Liver (tissue), 9 donors: ENCODE data around the gene GNG4. TPM values are rescaled to one million over a fixed set of nuclear protein-coding genes. Genes with fewer than 3 reads are reported as not detected.

Experiments used
- DNase-seq: peaks from one replicate; pipeline ENCODE4 v3.0.0-alpha.2; 2017; ENCODE audit warnings: low spot score
- H3K27ac ChIP-seq, 2 donors: one replicate each; pipeline ENCODE4 v1.7.0; 2013; ENCODE audit warnings: inconsistent platforms in 2 of 2, low read length in 2 of 2, control low read depth in 1 of 2, low read depth in 1 of 2, mild to moderate bottlenecking in 1 of 2
- H3K27me3 ChIP-seq, 4 donors: one replicate each; pipeline versions ENCODE4 v1.6.1 to v1.7.0; 2013; ENCODE audit warnings: low read length in 3 of 4, inconsistent platforms in 1 of 4, mild to moderate bottlenecking in 1 of 4, moderate library complexity in 1 of 4; ENCODE audit not compliant: control insufficient read depth in 4 of 4, insufficient read depth in 4 of 4
- H3K36me3 ChIP-seq, 4 donors: one replicate each; pipeline versions ENCODE4 v1.6.1 to v1.7.0; 2013; ENCODE audit warnings: low read length in 3 of 4, mild to moderate bottlenecking in 3 of 4, low read depth in 1 of 4, moderate library complexity in 1 of 4; ENCODE audit not compliant: control insufficient read depth in 4 of 4, insufficient read depth in 3 of 4
- H3K4me1 ChIP-seq, 4 donors: one replicate each; pipeline versions ENCODE4 v1.6.1 to v1.7.0; 2013; ENCODE audit warnings: low read length in 3 of 4, mild to moderate bottlenecking in 3 of 4, moderate library complexity in 1 of 4; ENCODE audit not compliant: control insufficient read depth in 4 of 4, insufficient read depth in 4 of 4
- H3K4me3 ChIP-seq, 3 donors: one replicate each; pipeline versions ENCODE4 v1.6.1 to v1.7.0; 2013; ENCODE audit warnings: low read length in 3 of 3, control low read depth in 1 of 3, low read depth in 1 of 3, mild to moderate bottlenecking in 1 of 3
- H3K9ac ChIP-seq, 2 donors: one replicate each; pipeline ENCODE4 v1.7.0; 2013; ENCODE audit warnings: low read length in 2 of 2, mild to moderate bottlenecking in 2 of 2, moderate library complexity in 2 of 2, control low read depth in 1 of 2, low read depth in 1 of 2
- H3K9me3 ChIP-seq, 4 donors: one replicate each; pipeline versions ENCODE4 v1.6.1 to v1.7.0; 2013; ENCODE audit warnings: low read length in 3 of 4; ENCODE audit not compliant: control insufficient read depth in 4 of 4
- EGR1 ChIP-seq, 2 donors: IDR thresholded peaks; 2 replicates each; pipeline ENCODE4 v1.6.1; 2016 to 2018; ENCODE audit warnings: antibody characterized with exemption in 2 of 2, low read depth in 2 of 2
- FOXA1 ChIP-seq: IDR thresholded peaks from 2 replicates; pipeline ENCODE4 v1.6.1; 2016; ENCODE audit warnings: antibody characterized with exemption
- GABPA ChIP-seq, 2 donors: IDR thresholded peaks in 1 of 2; conservative IDR thresholded peaks in 1 of 2; 2 replicates each; pipeline ENCODE4 v1.6.1; 2016; ENCODE audit warnings: antibody characterized with exemption in 2 of 2, mild to moderate bottlenecking in 1 of 2, moderate library complexity in 1 of 2
- HNF4A ChIP-seq, 2 donors: conservative IDR thresholded peaks; 2 replicates each; pipeline ENCODE4 v1.6.1; 2016; ENCODE audit warnings: antibody characterized with exemption in 2 of 2, mild to moderate bottlenecking in 2 of 2
- JUND ChIP-seq, 2 donors: IDR thresholded peaks; 2 replicates each; pipeline ENCODE4 v1.6.1; 2016; ENCODE audit warnings: antibody characterized with exemption in 2 of 2
- RAD21 ChIP-seq, 2 donors: IDR thresholded peaks; 2 replicates each; pipeline ENCODE4 v1.6.1; 2016; ENCODE audit warnings: antibody characterized with exemption in 2 of 2, mild to moderate bottlenecking in 2 of 2
- RXRA ChIP-seq, 2 donors: IDR thresholded peaks; 2 replicates each; pipeline ENCODE4 v1.6.1; 2017 to 2018; ENCODE audit warnings: antibody characterized with exemption in 2 of 2, mild to moderate bottlenecking in 1 of 2
- SP1 ChIP-seq: IDR thresholded peaks from 2 replicates; pipeline ENCODE4 v1.6.1; 2018; ENCODE audit warnings: antibody characterized with exemption, mild to moderate bottlenecking
- YY1 ChIP-seq: IDR thresholded peaks from 2 replicates; pipeline ENCODE4 v1.6.1; 2016; ENCODE audit warnings: antibody characterized with exemption, mild to moderate bottlenecking
- WGBS: extraction: QIAGEN DNeasy Blood & Tissue Kit; methylation state at CpG from one replicate; pipeline ENCODE4 v1.1.7; 2013; 5-methylcytosine and 5-hydroxymethylcytosine counted together
- polyA plus RNA-seq, 2 donors: library from polyadenylated mRNA; stranded (reverse) in 1 of 2; unstranded in 1 of 2; fragments of 200-250 nt in 1 of 2; fragments of >200 nt in 1 of 2; fragmentation: Nextera tagmentation in 1 of 2; extraction: Ambion mirVana in 1 of 2; gene quantifications; one replicate each; pipeline versions ENCODE4 v1.2.1 to v1.2.3, GENCODE V29; 2013 to 2015
- total RNA-seq, 2 donors: library from RNA; depleted of rRNA; stranded (reverse); fragments of >200 nt; gene quantifications; one replicate each; pipeline ENCODE4 v1.2.3, GENCODE V29; 2014
- TF ChIP-seq, protein P1 (sequence below): IDR thresholded peaks from 2 replicates; pipeline ENCODE4 v1.6.1; 2016; ENCODE audit warnings: antibody characterized with exemption
- TF ChIP-seq, protein P2 (sequence below): fragments of 150-350 bp; IDR thresholded peaks from 2 replicates; pipeline ENCODE4 v1.5.1; 2017; ENCODE audit warnings: improper control_type of control experiment, low read depth, low read length; ENCODE audit not compliant: missing input control
- TF ChIP-seq, protein P3 (sequence below): IDR thresholded peaks from 2 replicates; pipeline ENCODE4 v1.6.1; 2016; ENCODE audit warnings: antibody characterized with exemption
- TF ChIP-seq, protein P4 (sequence below): IDR thresholded peaks from 2 replicates; pipeline ENCODE4 v1.6.1; 2016; ENCODE audit warnings: antibody characterized with exemption, mild to moderate bottlenecking
- donor health status: healthy.
- donor health status: healthy.
- donor health status: healthy.
- donor health status: healthy.
- donor health status: healthy.

GNG4 gene
- total and polyA plus RNA-seq, 4 donors: 0.65 TPM; not detected in 3

DNA sequence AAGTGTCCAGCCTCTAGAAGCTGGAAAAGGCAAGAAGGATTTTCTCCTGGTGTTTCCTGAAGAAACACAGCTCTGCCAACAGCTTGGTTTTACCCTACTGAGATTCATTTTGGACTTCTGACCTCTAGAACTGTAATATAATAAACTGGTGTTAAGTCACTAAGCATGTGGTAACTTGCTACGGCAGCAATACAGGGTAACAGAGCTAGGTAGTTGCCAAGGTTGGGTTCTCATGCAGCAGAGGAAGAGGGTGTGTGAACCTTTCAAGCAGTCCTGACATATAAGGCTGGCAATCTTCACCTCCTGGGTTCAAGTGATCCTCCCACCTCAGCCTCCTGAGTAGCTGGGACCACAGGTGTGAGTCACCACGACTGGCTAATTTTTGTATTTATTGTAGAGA is 36.0 kb downstream of the GNG4 start:
- Histone ChIP-seq H3K4me3 (no peak overlapping the region), H3K27me3 (no peaks in the 10 kb centered on the region), H3K9me3 (no peaks in the 10 kb centered on the region), H3K36me3 (no peaks in the 10 kb centered on the region), H3K27ac (no peak overlapping the region), H3K4me1 (no peaks in the 10 kb centered on the region), H3K9ac (no peak overlapping the region)
- no peak for TF ChIP-seq HNF4A (conservative IDR thresholded peaks at IDR 0.05)
- TF ChIP-seq, protein P1, sequence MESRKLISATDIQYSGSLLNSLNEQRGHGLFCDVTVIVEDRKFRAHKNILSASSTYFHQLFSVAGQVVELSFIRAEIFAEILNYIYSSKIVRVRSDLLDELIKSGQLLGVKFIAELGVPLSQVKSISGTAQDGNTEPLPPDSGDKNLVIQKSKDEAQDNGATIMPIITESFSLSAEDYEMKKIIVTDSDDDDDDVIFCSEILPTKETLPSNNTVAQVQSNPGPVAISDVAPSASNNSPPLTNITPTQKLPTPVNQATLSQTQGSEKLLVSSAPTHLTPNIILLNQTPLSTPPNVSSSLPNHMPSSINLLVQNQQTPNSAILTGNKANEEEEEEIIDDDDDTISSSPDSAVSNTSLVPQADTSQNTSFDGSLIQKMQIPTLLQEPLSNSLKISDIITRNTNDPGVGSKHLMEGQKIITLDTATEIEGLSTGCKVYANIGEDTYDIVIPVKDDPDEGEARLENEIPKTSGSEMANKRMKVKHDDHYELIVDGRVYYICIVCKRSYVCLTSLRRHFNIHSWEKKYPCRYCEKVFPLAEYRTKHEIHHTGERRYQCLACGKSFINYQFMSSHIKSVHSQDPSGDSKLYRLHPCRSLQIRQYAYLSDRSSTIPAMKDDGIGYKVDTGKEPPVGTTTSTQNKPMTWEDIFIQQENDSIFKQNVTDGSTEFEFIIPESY: no peak
- TF ChIP-seq, protein P2, sequence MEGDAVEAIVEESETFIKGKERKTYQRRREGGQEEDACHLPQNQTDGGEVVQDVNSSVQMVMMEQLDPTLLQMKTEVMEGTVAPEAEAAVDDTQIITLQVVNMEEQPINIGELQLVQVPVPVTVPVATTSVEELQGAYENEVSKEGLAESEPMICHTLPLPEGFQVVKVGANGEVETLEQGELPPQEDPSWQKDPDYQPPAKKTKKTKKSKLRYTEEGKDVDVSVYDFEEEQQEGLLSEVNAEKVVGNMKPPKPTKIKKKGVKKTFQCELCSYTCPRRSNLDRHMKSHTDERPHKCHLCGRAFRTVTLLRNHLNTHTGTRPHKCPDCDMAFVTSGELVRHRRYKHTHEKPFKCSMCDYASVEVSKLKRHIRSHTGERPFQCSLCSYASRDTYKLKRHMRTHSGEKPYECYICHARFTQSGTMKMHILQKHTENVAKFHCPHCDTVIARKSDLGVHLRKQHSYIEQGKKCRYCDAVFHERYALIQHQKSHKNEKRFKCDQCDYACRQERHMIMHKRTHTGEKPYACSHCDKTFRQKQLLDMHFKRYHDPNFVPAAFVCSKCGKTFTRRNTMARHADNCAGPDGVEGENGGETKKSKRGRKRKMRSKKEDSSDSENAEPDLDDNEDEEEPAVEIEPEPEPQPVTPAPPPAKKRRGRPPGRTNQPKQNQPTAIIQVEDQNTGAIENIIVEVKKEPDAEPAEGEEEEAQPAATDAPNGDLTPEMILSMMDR: no peak
- no peak for DNase-seq
- 72% methylated on average over 2 of the region's 2 CpGs for WGBS

DNA sequence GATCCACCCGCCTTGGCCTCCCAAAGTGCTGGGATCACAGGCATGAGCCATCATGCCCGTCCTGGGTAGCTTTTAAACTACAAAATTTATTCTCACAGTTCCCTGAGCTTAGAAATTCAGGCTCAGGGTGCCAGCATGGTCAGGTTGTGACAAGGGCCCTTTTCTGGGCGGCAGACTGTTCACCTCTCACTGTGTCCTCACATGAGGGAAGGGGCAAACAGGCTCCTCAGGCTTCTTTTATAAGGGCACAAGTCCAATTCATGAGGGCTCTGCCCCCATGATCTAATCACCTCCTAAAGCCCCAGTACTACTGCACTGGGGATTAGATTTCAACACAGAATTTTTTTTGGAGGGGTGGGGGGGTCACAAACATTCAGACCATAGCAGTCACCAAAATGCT is 36.8 kb downstream of the GNG4 start:
- DNase-seq: no peak
- 92% methylated on average over 3 of the region's 3 CpGs for WGBS
- Histone ChIP-seq H3K36me3 (no peaks in the 10 kb centered on the region), H3K4me3 (no peak overlapping the region), H3K27me3 (no peaks in the 10 kb centered on the region), H3K4me1 (no peaks in the 10 kb centered on the region), H3K9me3 (no peaks in the 10 kb centered on the region), H3K9ac (no peak overlapping the region), H3K27ac (no peak overlapping the region)
- no peak for TF ChIP-seq EGR1 (IDR thresholded peaks at IDR 0.05; ENCODE audit: low read depth in 2 of 2)
- TF ChIP-seq SP1: no peak
- TF ChIP-seq, protein P3, sequence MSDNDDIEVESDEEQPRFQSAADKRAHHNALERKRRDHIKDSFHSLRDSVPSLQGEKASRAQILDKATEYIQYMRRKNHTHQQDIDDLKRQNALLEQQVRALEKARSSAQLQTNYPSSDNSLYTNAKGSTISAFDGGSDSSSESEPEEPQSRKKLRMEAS: no peak
- TF ChIP-seq GABPA (IDR thresholded peaks at IDR 0.05 in 1 of 2, conservative IDR thresholded peaks at IDR 0.05 in 1 of 2): no peak
- TF ChIP-seq, protein P2: no peak
- no peak for TF ChIP-seq YY1
- no peak for TF ChIP-seq RXRA (IDR thresholded peaks at IDR 0.05)
- TF ChIP-seq FOXA1: no peak
- no peak for TF ChIP-seq RAD21 (IDR thresholded peaks at IDR 0.05)
- TF ChIP-seq JUND (IDR thresholded peaks at IDR 0.05): no peak
- TF ChIP-seq, protein P4, sequence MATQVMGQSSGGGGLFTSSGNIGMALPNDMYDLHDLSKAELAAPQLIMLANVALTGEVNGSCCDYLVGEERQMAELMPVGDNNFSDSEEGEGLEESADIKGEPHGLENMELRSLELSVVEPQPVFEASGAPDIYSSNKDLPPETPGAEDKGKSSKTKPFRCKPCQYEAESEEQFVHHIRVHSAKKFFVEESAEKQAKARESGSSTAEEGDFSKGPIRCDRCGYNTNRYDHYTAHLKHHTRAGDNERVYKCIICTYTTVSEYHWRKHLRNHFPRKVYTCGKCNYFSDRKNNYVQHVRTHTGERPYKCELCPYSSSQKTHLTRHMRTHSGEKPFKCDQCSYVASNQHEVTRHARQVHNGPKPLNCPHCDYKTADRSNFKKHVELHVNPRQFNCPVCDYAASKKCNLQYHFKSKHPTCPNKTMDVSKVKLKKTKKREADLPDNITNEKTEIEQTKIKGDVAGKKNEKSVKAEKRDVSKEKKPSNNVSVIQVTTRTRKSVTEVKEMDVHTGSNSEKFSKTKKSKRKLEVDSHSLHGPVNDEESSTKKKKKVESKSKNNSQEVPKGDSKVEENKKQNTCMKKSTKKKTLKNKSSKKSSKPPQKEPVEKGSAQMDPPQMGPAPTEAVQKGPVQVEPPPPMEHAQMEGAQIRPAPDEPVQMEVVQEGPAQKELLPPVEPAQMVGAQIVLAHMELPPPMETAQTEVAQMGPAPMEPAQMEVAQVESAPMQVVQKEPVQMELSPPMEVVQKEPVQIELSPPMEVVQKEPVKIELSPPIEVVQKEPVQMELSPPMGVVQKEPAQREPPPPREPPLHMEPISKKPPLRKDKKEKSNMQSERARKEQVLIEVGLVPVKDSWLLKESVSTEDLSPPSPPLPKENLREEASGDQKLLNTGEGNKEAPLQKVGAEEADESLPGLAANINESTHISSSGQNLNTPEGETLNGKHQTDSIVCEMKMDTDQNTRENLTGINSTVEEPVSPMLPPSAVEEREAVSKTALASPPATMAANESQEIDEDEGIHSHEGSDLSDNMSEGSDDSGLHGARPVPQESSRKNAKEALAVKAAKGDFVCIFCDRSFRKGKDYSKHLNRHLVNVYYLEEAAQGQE: no peak
